Testis (tissue), 3 donors: ENCODE measurements around the gene APLF. TPM values are rescaled to one million over a fixed set of nuclear protein-coding genes. Genes with fewer than 3 reads are reported as not detected.
"Not testable (repeated sequence)": the region's sequence is repeated elsewhere in the genome, so short reads cannot be mapped to it uniquely, and the experiment has no call there.

Experiments
- DNase-seq: peaks from one replicate; pipeline ENCODE4 v3.0.0-alpha.2; 2019
- H3K27ac ChIP-seq, 2 donors: fragments of 200-600 bp; sonication (generic); one replicate each; pipeline ENCODE4 v1.5.1; 2019
- H3K27me3 ChIP-seq: fragments of 200-600 bp; sonication (generic); one replicate; pipeline ENCODE4 v1.5.1; 2019
- H3K36me3 ChIP-seq: fragments of 200-600 bp; sonication (generic); one replicate; pipeline ENCODE4 v1.5.1; 2017; ENCODE audit warnings: low read depth; ENCODE audit errors: missing control alignments
- H3K4me1 ChIP-seq: fragments of 200-600 bp; sonication (generic); one replicate; pipeline ENCODE4 v1.5.1; 2019
- H3K4me3 ChIP-seq, 2 donors: fragments of 200-600 bp; sonication (generic); one replicate each; pipeline ENCODE4 v1.5.1; 2017 to 2019
- H3K9me3 ChIP-seq: fragments of 200-600 bp; sonication (generic); one replicate; pipeline ENCODE4 v1.5.1; 2017
- CTCF ChIP-seq, 3 experiments: fragments of 450-650 bp in 2 of 3; fragments of 200-600 bp in 1 of 3; sonication (generic) in 1 of 3; IDR thresholded peaks; one replicate each; pipeline ENCODE4 v1.5.1; 2016 to 2019; ENCODE audit warnings: antibody characterized with exemption in 3 of 3, mild to moderate bottlenecking in 2 of 3, moderate library complexity in 1 of 3
- POLR2A ChIP-seq: fragments of 450-650 bp; IDR thresholded peaks from one replicate; pipeline ENCODE4 v1.6.1; 2017; ENCODE audit warnings: antibody characterized with exemption, mild to moderate bottlenecking, moderate library complexity
- WGBS, 2 donors: methylation state at CpG; one replicate each; pipeline ENCODE4 v1.1.5; 2018; 5-methylcytosine and 5-hydroxymethylcytosine counted together
- intact Hi-C: fragments of 100-400 bp; cut with DNase I; formaldehyde crosslinking; loops from one replicate; pipeline ENCODE4 v1.15.1; 2023; ENCODE audit warnings: low total_unique reads
- polyA plus RNA-seq: library from polyadenylated mRNA; stranded (reverse); fragments of 350-450 nt; fragmentation: Illumina TruSeq; extraction: RNeasy Lipid Tissue Mini Kit (QIAGEN cat#74804); gene quantifications from one replicate; pipeline ENCODE4 v1.2.3, GENCODE V29; 2014; ENCODE audit warnings: low read depth, low replicate concordance; ENCODE audit not compliant: insufficient read depth
- total RNA-seq, 2 donors: library from RNA; depleted of rRNA; stranded (reverse); fragments of >200 nt; gene quantifications; one replicate each; pipeline ENCODE4 v1.2.3, GENCODE V29; 2016

Gene APLF
- total and polyA plus RNA-seq, 3 donors from 2014 or later, result 6.6 to 21.7 (median 14.7) TPM

GRCh38 chr2:68590702-68591101 lies 123.3 kb downstream of the APLF start:
- intact Hi-C loops, result no loop called here
- no peak for DNase-seq
- no peaks in the 10 kb centered on the region for H3K36me3 ChIP-seq
- 70 to 74% methylated on average over 1 of the region's 1 CpG for WGBS, 2 donors
- no peak for TF ChIP-seq POLR2A
- no peak overlapping the region for H3K27ac ChIP-seq
- H3K4me1 ChIP-seq, result no peaks in the 10 kb centered on the region
- H3K4me3 ChIP-seq, result no peak overlapping the region
- no peaks in the 10 kb centered on the region for H3K27me3 ChIP-seq
- H3K9me3 ChIP-seq, result no peaks in the 10 kb centered on the region

DNA sequence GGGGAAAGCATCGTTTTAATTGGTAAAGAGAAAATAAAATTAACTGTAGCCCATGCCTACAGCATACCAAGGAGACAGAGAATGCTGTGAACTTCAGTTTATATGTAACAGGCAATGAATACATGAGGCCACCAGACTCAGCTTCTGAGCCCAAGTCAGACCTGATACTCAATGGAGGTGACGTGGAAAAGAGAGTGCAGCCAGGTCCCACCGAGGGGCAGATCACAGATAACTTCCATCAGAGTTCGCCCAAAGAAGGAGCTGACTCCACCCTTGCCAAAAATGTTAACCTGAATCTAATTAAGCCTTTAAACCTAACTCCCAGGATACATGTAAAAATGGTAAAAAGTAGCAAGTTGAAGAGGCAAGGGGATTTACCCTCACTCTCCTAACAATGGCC lies 123.8 kb downstream of the APLF start:
- Histone ChIP-seq H3K27ac (no peak overlapping the region), H3K27me3 (no peaks in the 10 kb centered on the region), H3K36me3 (no peaks in the 10 kb centered on the region), H3K4me3 (no peak overlapping the region), H3K4me1 (no peaks in the 10 kb centered on the region), H3K9me3 (no peaks in the 10 kb centered on the region)
- DNase-seq, result no peak
- 85 to 90% methylated on average over 4 of the region's 4 CpGs for WGBS, 2 donors
- intact Hi-C loops, result no loop called here
- TF ChIP-seq POLR2A, result no peak
- TF ChIP-seq CTCF (IDR thresholded peaks at IDR 0.05), result no peak

- DNase-seq, result no peak
- TF ChIP-seq CTCF (IDR thresholded peaks at IDR 0.05) (no peak), POLR2A (no peak)
- Histone ChIP-seq H3K27ac (no peak overlapping the region), H3K36me3 (no peaks in the 10 kb centered on the region), H3K9me3 (no peaks in the 10 kb centered on the region), H3K4me3 (no peak overlapping the region), H3K4me1 (no peaks in the 10 kb centered on the region), H3K27me3 (no peaks in the 10 kb centered on the region)
- WGBS, 2 donors, result 83 to 93% methylated on average over 1 of the region's 1 CpG
- intact Hi-C loops, result no loop called here
Observed at GRCh38 chr2:68594041-68594440, 126.7 kb downstream of the APLF start.

- H3K36me3 ChIP-seq, result no peaks in the 10 kb centered on the region
- intact Hi-C loops, result no loop called here
- no peak overlapping the region for H3K4me3 ChIP-seq
- 49 to 50% methylated on average over 5 of the region's 5 CpGs for WGBS, 2 donors
- peak; percentile 34 for DNase-seq
- no peak overlapping the region for H3K27ac ChIP-seq
- no peaks in the 10 kb centered on the region for H3K4me1 ChIP-seq
- TF ChIP-seq POLR2A (no peak), CTCF (IDR thresholded peaks at IDR 0.05) (peak; percentile 11 to 72 (median 15))
- H3K27me3 ChIP-seq, result no peaks in the 10 kb centered on the region
- H3K9me3 ChIP-seq, result no peaks in the 10 kb centered on the region
Observed at GRCh38 chr2:68594674-68595492, 127.5 kb downstream of the APLF start.

DNA sequence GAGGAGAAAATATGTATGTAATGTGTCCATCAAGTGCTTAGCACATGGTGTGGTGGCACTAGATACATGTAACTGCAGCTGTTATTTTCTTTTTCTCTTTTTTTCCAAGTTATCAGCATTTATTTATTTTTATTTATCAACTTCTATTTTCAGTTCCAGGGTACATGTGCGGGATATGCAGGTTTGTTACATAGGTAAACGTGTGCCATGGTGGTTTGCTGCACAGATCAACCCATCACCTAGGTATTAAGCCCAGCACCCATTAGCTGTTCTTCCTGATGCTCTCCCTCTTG lies 128.1 kb downstream of the APLF start:
- intact Hi-C loops, H3K36me3 ChIP-seq, H3K4me3 ChIP-seq, H3K27me3 ChIP-seq, DNase-seq, H3K4me1 ChIP-seq, H3K9me3 ChIP-seq, H3K27ac ChIP-seq: not testable (repeated sequence)
- WGBS, 2 donors, result 81 to 93% methylated on average over 2 of the region's 2 CpGs

DNA sequence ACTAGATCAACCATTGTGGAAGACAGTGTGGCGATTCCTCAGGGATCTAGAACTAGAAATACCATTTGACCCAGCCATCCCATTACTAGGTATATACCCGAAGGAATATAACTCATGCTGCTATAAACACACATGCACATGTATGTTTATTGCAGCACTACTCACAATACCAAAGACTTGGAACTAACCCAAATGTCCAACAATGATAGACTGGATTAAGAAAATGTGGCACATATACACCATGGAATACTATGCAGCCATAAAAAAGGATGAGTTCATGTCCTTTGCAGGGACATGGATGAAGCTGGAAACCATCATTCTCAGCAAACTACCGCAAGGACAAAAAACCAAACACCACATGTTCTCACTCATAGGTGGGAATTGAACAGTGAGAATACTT lies 133.1 kb downstream of the APLF start:
- DNase-seq, H3K27ac ChIP-seq, H3K9me3 ChIP-seq, H3K36me3 ChIP-seq, intact Hi-C loops, H3K4me3 ChIP-seq, H3K4me1 ChIP-seq, H3K27me3 ChIP-seq: not testable (repeated sequence)
- 96 to 99% methylated on average over 3 of the region's 3 CpGs for WGBS, 2 donors
